A549 (cell line): ENCODE results near the gene HOXB3. TPM values are rescaled to one million over a fixed set of nuclear protein-coding genes. Genes with fewer than 3 reads are reported as not detected.

Experiments
- ATAC-seq, 2 experiments: fragments of 200-7000 bp in 1 of 2; fragments of >200 bp in 1 of 2; cut with Nextera tagmentation in 1 of 2; cut with Tn5 transposase in 1 of 2; 3 replicates each; pipeline versions ENCODE4 v1.8.0 to v1.9.1; 2018 to 2020; ENCODE audit warnings: mild to moderate bottlenecking in 1 of 2, moderate library complexity in 1 of 2
- CTCF ChIA-PET: fragments of 300-600 bp; sonication (Branson Sonifier 250); formaldehyde crosslinking; extraction: SDS; loops from one replicate; lab custom pipeline; 2021; ENCODE audit warnings: antibody characterized with exemption, inconsistent platforms; lab: Yijun Ruan, JAX
- POLR2A ChIA-PET: fragments of 350-600 bp; formaldehyde crosslinking; extraction: SDS; loops from one replicate; lab custom pipeline; 2021; ENCODE audit warnings: antibody characterized with exemption, inconsistent platforms; lab: Yijun Ruan, JAX
- DNase-seq, 2 experiments: peaks; one replicate each; pipeline versions ENCODE4 v3.0.0 to v3.0.0-alpha.2; 2011 to 2016; ENCODE audit warnings: low read depth in 1 of 2, low spot score in 1 of 2
- FAIRE-seq: peaks from 2 replicates; lab custom pipeline; 2011; peaks lifted over from hg19 to GRCh38; lab: Jason Lieb, UNC
- H3K27ac ChIP-seq, 2 experiments: fragments of >200 bp; sonication (Bioruptor Twin); formaldehyde crosslinking; 3 replicates each; pipeline ENCODE4 v1.5.1; 2016 to 2017
- H3K4me1 ChIP-seq: fragments of >200 bp; sonication (Bioruptor Twin); formaldehyde crosslinking; 3 replicates; pipeline ENCODE4 v1.6.1; 2016
- H3K4me2 ChIP-seq: fragments of >200 bp; sonication (Bioruptor Twin); formaldehyde crosslinking; 3 replicates; pipeline ENCODE4 v1.6.1; 2016
- H3K4me3 ChIP-seq: fragments of >200 bp; sonication (Bioruptor Twin); formaldehyde crosslinking; 3 replicates; pipeline ENCODE4 v1.5.1; 2016
- H3K9me3 ChIP-seq: fragments of >200 bp; sonication (Bioruptor Twin); formaldehyde crosslinking; 3 replicates; pipeline ENCODE4 v1.6.1; 2016
- BHLHE40 ChIP-seq: IDR thresholded peaks from 2 replicates; pipeline ENCODE4 v1.6.1; 2012; ENCODE audit warnings: low read depth, low read length, inconsistent platforms
- CBX8 ChIP-seq: fragments of 200-600 bp; sonication (generic); IDR thresholded peaks from 2 replicates; pipeline ENCODE4 v1.6.1; 2016
- CEBPB ChIP-seq, 2 experiments: fragments of >200 bp in 1 of 2; sonication (Bioruptor Twin) in 1 of 2; formaldehyde crosslinking in 1 of 2; IDR thresholded peaks; 2 replicates each; pipeline ENCODE4 v1.6.1; 2012 to 2016
- CTCF ChIP-seq: fragments of >200 bp; sonication (Bioruptor Twin); formaldehyde crosslinking; IDR thresholded peaks from 3 replicates; pipeline ENCODE4 v1.5.1; 2016
- E2F6 ChIP-seq: IDR thresholded peaks from 2 replicates; pipeline ENCODE4 v1.6.1; 2012; ENCODE audit warnings: low read depth, borderline replicate concordance
- ESRRA ChIP-seq: fragments of 150-350 bp; IDR thresholded peaks from 2 replicates; pipeline ENCODE4 v1.6.1; 2014; ENCODE audit warnings: mild to moderate bottlenecking, low read length, borderline replicate concordance
- FOSB ChIP-seq: fragments of 250-450 bp; sonication (Bioruptor Pico); IDR thresholded peaks from 2 replicates; pipeline ENCODE4 v1.5.0; 2020; ENCODE audit warnings: mild to moderate bottlenecking, moderate library complexity
- FOSL2 ChIP-seq, 2 experiments: fragments of 450-650 bp in 1 of 2; fragments of >200 bp in 1 of 2; sonication (Bioruptor Twin) in 1 of 2; formaldehyde crosslinking; IDR thresholded peaks; 2 replicates each; pipeline versions ENCODE4 v1.5.0 to v1.6.1; 2016 to 2020; ENCODE audit warnings: mild to moderate bottlenecking in 1 of 2, moderate library complexity in 1 of 2
- FOXS1 ChIP-seq: fragments of 250-450 bp; sonication (Bioruptor Pico); IDR thresholded peaks from 2 replicates; pipeline ENCODE4 v1.5.0; 2020; ENCODE audit warnings: mild to moderate bottlenecking, moderate library complexity
- GATA3 ChIP-seq: IDR thresholded peaks from 2 replicates; pipeline ENCODE4 v1.6.1; 2012; ENCODE audit warnings: borderline replicate concordance
- HOXA7 ChIP-seq: fragments of 250-450 bp; sonication (Bioruptor Pico); IDR thresholded peaks from 2 replicates; pipeline ENCODE4 v1.5.0; 2020; ENCODE audit warnings: mild to moderate bottlenecking, moderate library complexity
- HOXB13 ChIP-seq: fragments of 250-450 bp; sonication (Bioruptor Pico); IDR thresholded peaks from 2 replicates; pipeline ENCODE4 v1.5.0; 2020; ENCODE audit warnings: low read depth, mild to moderate bottlenecking, moderate library complexity
- KDM5A ChIP-seq: fragments of 200-600 bp; sonication (generic); IDR thresholded peaks from 2 replicates; pipeline ENCODE4 v1.6.1; 2016; ENCODE audit warnings: antibody characterized with exemption, mild to moderate bottlenecking
- MAZ ChIP-seq: fragments of 150-350 bp; IDR thresholded peaks from 2 replicates; pipeline ENCODE4 v1.6.1; 2014; ENCODE audit warnings: antibody characterized with exemption, low read depth, low read length, borderline replicate concordance
- NR3C1 ChIP-seq: fragments of >200 bp; sonication (Bioruptor Twin); formaldehyde crosslinking; IDR thresholded peaks from 3 replicates; pipeline ENCODE4 v1.6.1; 2017
- PHF8 ChIP-seq: fragments of 200-600 bp; sonication (generic); IDR thresholded peaks from 2 replicates; pipeline ENCODE4 v1.6.1; 2016; ENCODE audit warnings: low read depth, mild to moderate bottlenecking, antibody characterized with exemption, moderate library complexity, borderline replicate concordance
- POLR2A ChIP-seq: IDR thresholded peaks from 2 replicates; pipeline ENCODE4 v1.6.1; 2012; ENCODE audit warnings: mild to moderate bottlenecking, low read length
- POLR2AphosphoS2 ChIP-seq: conservative IDR thresholded peaks from 2 replicates; pipeline ENCODE4 v1.6.1; 2012; ENCODE audit warnings: low read length, improper control_type of control experiment, inconsistent platforms
- RCOR1 ChIP-seq: fragments of 150-350 bp; IDR thresholded peaks from 2 replicates; pipeline ENCODE4 v1.6.1; 2014; ENCODE audit warnings: antibody characterized with exemption, low read length, low read depth
- SMC3 ChIP-seq: fragments of >200 bp; sonication (Bioruptor Twin); formaldehyde crosslinking; IDR thresholded peaks from 3 replicates; pipeline ENCODE4 v1.6.1; 2018; ENCODE audit warnings: inconsistent platforms
- TFCP2L1 ChIP-seq: fragments of 250-450 bp; sonication (Bioruptor Pico); IDR thresholded peaks from 2 replicates; pipeline ENCODE4 v1.5.0; 2021; ENCODE audit warnings: mild to moderate bottlenecking
- ZSCAN20 ChIP-seq: fragments of 250-450 bp; sonication (Bioruptor Pico); IDR thresholded peaks from 2 replicates; pipeline ENCODE4 v1.8.0; 2022; ENCODE audit warnings: mild to moderate bottlenecking, moderate library complexity
- whole genome bisulfite sequencing: methylation state at CpG from one replicate; pipeline ENCODE4 v1.1.6; 2017; ENCODE audit errors: missing lambda C conversion rate; 5-methylcytosine and 5-hydroxymethylcytosine counted together
- polyA plus RNA-seq, 4 experiments: library from polyadenylated mRNA; depleted of rRNA in 3 of 4; stranded (reverse); fragments of >200 nt; fragmentation: RNase III in 1 of 4; extraction: RNeasy Plus Mini Kit Qiagen cat#74134 plus additional on column Dnase treatment in 1 of 4; gene quantifications; 2 replicates in 3 of 4; 3 replicates in 1 of 4; pipeline ENCODE4 v1.2.3, GENCODE V29; 2011 to 2017

Gene HOXB3
- polyA plus RNA-seq, 2 of the 4 experiments (the other 2 are of a cell fraction): 8.6 to 17.0 TPM

DNA sequence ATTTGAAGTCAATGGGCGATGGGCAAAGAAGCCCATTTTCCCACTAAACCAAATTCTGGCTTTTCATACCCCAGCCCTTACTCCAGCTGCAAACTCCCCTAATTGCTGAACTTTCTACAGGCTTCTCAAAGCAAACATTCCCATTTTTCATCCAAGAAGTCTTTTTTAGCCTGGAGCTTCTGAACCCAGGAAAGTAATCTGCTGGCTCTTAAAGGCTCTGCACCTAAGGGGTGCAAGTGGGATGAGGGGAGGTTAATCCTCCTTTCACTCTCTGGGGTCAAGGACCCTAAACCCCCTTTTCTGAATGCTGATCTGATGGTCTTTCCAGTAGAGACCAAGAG, 18.4 kb upstream of the HOXB3 start:
- TF ChIP-seq CTCF (no peak), CEBPB (IDR thresholded peaks at IDR 0.05) (no peak)
- DNase-seq (no peak), ATAC-seq (no peak), FAIRE-seq (no peak)
- CTCF ChIA-PET: interaction anchor here (1.1 to 4.4 kb wide), 8 partner anchors 10 to 507 kb away, joined by 3 to 28 read pairs (median 6); partner anchors contain the start of genes CBX1 and HOXB5
- POLR2A ChIA-PET: interaction anchor here (0.6 to 1.5 kb wide), 3 partner anchors 17 to 342 kb away, joined by 3 to 5 read pairs (median 3); partner anchors contain the start of gene HOXB9
- Histone ChIP-seq H3K9me3 (no peaks in the 10 kb centered on the region), H3K27ac (peak overlapping the region in 1 of 2 experiments; percentile 93; a peak in 2 of 6 replicates), H3K4me1 (peaks cover 18% of the 10 kb centered on the region), H3K4me3 (no peak overlapping the region), H3K4me2 (no peak overlapping the region)
- WGBS: 100% methylated on average over 1 of the region's 1 CpG

DNA sequence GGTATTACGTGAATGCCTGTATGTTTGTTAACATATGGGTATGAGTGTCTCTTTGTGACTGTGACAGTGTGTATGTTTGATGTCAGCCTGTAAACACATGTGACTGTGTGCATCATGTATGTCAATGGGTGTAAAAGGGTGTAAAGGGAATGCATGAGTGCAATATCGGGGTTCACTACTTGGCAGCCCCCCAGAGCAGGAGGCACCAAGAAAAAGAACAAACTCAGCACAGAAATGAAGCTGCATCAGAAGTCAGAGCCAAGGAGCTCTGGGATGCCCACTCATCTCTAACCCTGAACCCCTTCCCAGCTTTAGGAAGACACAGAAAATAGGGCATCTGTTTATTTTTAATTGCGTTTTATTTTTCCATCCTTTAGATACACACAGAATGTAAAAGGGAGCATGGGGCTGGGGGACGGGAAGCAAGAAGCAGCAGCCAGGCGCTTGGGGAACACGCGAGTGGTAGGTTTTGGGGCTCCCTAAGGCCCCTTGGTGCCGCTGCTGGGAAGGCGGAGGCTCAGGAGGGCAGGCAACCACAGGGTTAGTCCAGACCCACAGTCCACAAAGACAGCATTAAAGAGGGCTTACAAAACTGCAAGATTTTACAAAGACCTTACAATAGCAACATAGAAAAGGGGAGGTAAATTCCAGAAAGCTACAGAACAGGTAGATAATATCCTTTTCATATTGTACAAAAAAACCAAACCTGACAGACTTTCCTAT, 17.0 kb upstream of the HOXB3 start:
- ChIA-PET POLR2A (no interaction called here), CTCF (interaction anchor here (1.0 to 4.4 kb wide), 6 partner anchors 30 to 433 kb away, joined by 3 to 22 read pairs (median 4); no protein-coding TSS in a partner anchor)
- ATAC-seq: no peak
- Histone ChIP-seq H3K9me3 (no peaks in the 10 kb centered on the region), H3K4me1 (peaks cover 18% of the 10 kb centered on the region), H3K27ac (no peak overlapping the region), H3K4me3 (no peak overlapping the region), H3K4me2 (no peak overlapping the region)
- TF ChIP-seq POLR2AphosphoS2: no peak
- TF ChIP-seq KDM5A: no peak
- TF ChIP-seq GATA3: no peak
- no peak for TF ChIP-seq NR3C1
- no peak for TF ChIP-seq RCOR1
- TF ChIP-seq FOXS1 (CRISPR knock-in tag): no peak
- TF ChIP-seq FOSL2 (IDR thresholded peaks at IDR 0.05): no peak
- no peak for TF ChIP-seq FOSL2 (CRISPR knock-in tag; IDR thresholded peaks at IDR 0.05)
- no peak for TF ChIP-seq E2F6
- TF ChIP-seq FOSB (CRISPR knock-in tag): no peak
- no peak for TF ChIP-seq CBX8
- no peak for TF ChIP-seq BHLHE40
- no peak for TF ChIP-seq MAZ
- TF ChIP-seq TFCP2L1 (CRISPR knock-in tag): no peak
- no peak for TF ChIP-seq HOXB13 (CRISPR knock-in tag)
- TF ChIP-seq ZSCAN20 (CRISPR knock-in tag): no peak
- TF ChIP-seq HOXA7: no peak
- TF ChIP-seq POLR2A: no peak
- no peak for TF ChIP-seq SMC3
- TF ChIP-seq PHF8: no peak
- no peak for TF ChIP-seq ESRRA
- no peak for DNase-seq
- WGBS: 92% methylated on average over 9 of the region's 9 CpGs
- no peak for FAIRE-seq
